ENCODE results near the gene PARD3. TPM values are rescaled to one million over a fixed set of nuclear protein-coding genes. Genes with fewer than 3 reads are reported as not detected.

Gene PARD3
- total and polyA plus RNA-seq, 12 donors, result 17.0 to 93.8 (median 47.3) TPM

GRCh38 chr10:34581801-34582532 lies 233.1 kb downstream of the PARD3 start:
- intact Hi-C loops (cut with DNase I), result no loop called here
- TF ChIP-seq CTCF (IDR thresholded peaks at IDR 0.05), result no peak
- TF ChIP-seq POLR2A (IDR thresholded peaks at IDR 0.05), result no peak

GRCh38 chr10:34580643-34581042 lies 234.5 kb downstream of the PARD3 start:
- Histone ChIP-seq H3K27me3 (no peaks in the 10 kb centered on the region), H3K4me1 (replicated peaks in 1 of 2) (peaks cover 5 to 28% of the 10 kb centered on the region in 2 donors), H3K27ac (no peak overlapping the region), H3K4me3 (no peak overlapping the region), H3K36me3 (replicated peaks in 1 of 2) (no peaks in the 10 kb centered on the region), H3K9me3 (replicated peaks in 1 of 3) (no peaks in the 10 kb centered on the region)
- 37 to 48% (median 43%) methylated on average over 3 of the region's 3 CpGs for WGBS, 4 donors
- DNase-seq, result no peak
- no peak for TF ChIP-seq POLR2A (IDR thresholded peaks at IDR 0.05)
- TF ChIP-seq CTCF (IDR thresholded peaks at IDR 0.05), result no peak
- intact Hi-C loops (cut with DNase I), result no loop called here

More at GRCh38 chr10:34581801-34582532, 233.1 kb downstream of the PARD3 start:
- DNase-seq, result no peak
- Histone ChIP-seq H3K9me3 (replicated peaks in 1 of 3) (no peaks in the 10 kb centered on the region), H3K4me1 (replicated peaks in 1 of 2) (peaks cover 5 to 28% of the 10 kb centered on the region in 2 donors), H3K27ac (no peak overlapping the region), H3K27me3 (no peaks in the 10 kb centered on the region), H3K4me3 (no peak overlapping the region), H3K36me3 (replicated peaks in 1 of 2) (no peaks in the 10 kb centered on the region)
- WGBS, 4 donors, result 74 to 80% (median 79%) methylated on average over 6 of the region's 6 CpGs

- Histone ChIP-seq H3K4me3 (no peak overlapping the region), H3K27me3 (no peaks in the 10 kb centered on the region), H3K27ac (no peak overlapping the region), H3K9me3 (replicated peaks in 1 of 3) (no peaks in the 10 kb centered on the region), H3K4me1 (replicated peaks in 1 of 2) (peaks cover 5 to 28% of the 10 kb centered on the region in 2 donors), H3K36me3 (replicated peaks in 1 of 2) (no peaks in the 10 kb centered on the region)
- WGBS, 4 donors, result 79 to 87% (median 84%) methylated on average over 6 of the region's 6 CpGs
- TF ChIP-seq POLR2A (IDR thresholded peaks at IDR 0.05) (no peak), CTCF (IDR thresholded peaks at IDR 0.05) (no peak)
- intact Hi-C loops (cut with DNase I), result no loop called here
- DNase-seq, result no peak
Observed at GRCh38 chr10:34580214-34580613, 234.9 kb downstream of the PARD3 start.

- no peak for TF ChIP-seq POLR2A (IDR thresholded peaks at IDR 0.05)
- no peak for TF ChIP-seq CTCF (IDR thresholded peaks at IDR 0.05)
- H3K4me1 ChIP-seq (replicated peaks in 1 of 2), result peaks cover 5 to 15% of the 10 kb centered on the region in 2 donors
- no peaks in the 10 kb centered on the region for H3K36me3 ChIP-seq (replicated peaks in 1 of 2)
- no peak overlapping the region for H3K27ac ChIP-seq
- H3K9me3 ChIP-seq (replicated peaks in 1 of 3), result no peaks in the 10 kb centered on the region
- H3K4me3 ChIP-seq, result no peak overlapping the region
- H3K27me3 ChIP-seq, result no peaks in the 10 kb centered on the region
- no peak for DNase-seq
- intact Hi-C loops (cut with DNase I), result no loop called here
- WGBS, 4 donors, result 93 to 100% (median 97%) methylated on average over 1 of the region's 1 CpG
Observed at GRCh38 chr10:34578468-34578867, 236.6 kb downstream of the PARD3 start.
